G401 (cell line): ENCODE measurements around the gene SHE. TPM values are rescaled to one million over a fixed set of nuclear protein-coding genes. Genes with fewer than 3 reads are reported as not detected.

Source experiments
- DNase-seq: peaks from one replicate; pipeline ENCODE4 v3.0.0-alpha.2; 2015; ENCODE audit warnings: low spot score
- in situ Hi-C: cut with HindIII; loops from 2 replicates; pipeline ENCODE4 v1.10.0; 2016; ENCODE audit warnings: low sequenced_read_pairs, mixed read lengths
- total RNA-seq: library from RNA; depleted of rRNA; stranded (reverse); fragments of >200 nt; shearing (Covaris generic); gene quantifications from 2 replicates; pipeline ENCODE4 v1.2.3, GENCODE V29; 2014

Gene SHE
- total RNA-seq, 1 experiment from 2014 or later, result not detected

DNA sequence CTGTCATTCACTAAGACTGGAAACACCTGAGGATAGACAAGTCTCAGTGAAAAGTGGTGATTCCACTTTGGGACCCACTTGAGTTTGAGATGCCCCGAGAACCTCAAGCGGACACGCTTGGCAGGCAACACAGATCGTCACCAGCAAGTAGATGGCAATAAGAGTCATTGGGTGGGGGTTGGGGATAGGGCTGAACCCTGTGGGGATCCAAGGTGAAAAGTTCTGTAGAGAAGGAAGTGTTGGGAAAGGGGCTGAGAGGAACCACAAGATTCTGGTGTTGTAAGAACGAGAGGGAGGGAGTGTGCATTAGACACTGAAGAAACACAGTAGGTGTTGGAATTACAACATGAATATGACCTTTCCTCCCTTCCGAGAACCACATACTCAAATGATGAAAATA lies 45.6 kb downstream of the SHE start:
- in situ Hi-C loops, result no loop called here
- DNase-seq, result no peak

DNA sequence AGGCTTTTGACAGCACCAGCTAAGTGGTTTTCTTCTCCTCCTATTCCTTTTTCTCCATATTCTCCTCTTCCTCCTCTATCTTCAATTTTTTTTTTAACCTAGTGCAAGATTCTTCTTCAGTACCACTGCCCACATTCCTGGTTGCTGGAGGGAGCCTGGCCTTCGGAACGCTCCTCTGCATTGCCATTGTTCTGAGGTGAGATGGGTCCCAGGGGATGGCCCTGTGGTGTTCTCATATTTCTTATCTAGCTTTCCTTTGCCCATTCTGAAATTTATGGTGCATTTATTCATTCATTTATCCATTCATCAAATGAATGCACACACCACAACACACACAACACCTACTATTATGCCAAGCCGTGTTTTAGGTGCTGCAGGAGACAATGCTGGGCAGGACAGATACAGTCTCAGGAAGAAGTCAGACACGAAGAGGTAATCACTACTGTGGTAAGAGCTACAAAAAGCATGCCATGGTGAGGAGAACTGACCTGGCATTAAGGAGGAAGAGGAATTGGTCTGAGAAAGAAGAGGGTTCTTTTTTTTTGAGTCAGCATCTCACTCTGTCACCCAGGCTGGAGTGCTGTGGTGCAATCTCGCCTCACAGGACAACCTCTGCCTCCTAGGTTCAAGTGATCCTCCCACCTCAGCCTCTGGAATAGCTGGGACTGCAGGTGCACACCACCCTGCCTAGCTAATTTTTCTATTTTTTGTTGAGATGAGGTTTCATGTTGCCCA lies 47.7 kb downstream of the SHE start:
- DNase-seq, result no peak
- in situ Hi-C loops, result no loop called here

- in situ Hi-C loops, result no loop called here
These were observed 48.4 kb downstream of the SHE start for GRCh38 chr1:154453574-154454352.

GRCh38 chr1:154453161-154453560 lies 49.1 kb downstream of the SHE start:
- in situ Hi-C loops, result no loop called here
- DNase-seq, result no peak

More at GRCh38 chr1:154453574-154454352, 48.4 kb downstream of the SHE start:
- no peak for DNase-seq

DNA sequence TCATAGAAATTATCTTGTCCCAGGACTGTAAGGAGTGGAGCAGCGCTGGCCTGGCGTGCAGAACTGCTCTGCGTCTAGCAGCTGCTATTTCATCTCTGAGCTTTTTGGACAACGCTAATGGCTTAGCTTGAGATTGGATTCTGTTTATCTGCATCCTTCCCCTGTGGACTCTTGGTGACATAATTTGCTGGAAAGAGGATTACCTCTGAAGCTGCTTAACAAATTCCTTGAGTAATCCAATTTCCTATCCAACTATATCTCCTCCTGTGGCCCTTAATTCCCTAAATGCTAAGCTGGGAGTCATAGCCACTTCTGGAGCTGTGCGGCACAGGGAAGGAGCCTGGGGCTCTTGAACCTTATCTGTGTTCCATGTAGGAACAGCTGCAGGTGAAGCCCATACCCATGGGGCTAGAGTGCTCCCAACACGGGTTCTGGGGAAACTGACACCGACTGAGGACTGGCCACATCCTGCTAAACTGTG lies 53.8 kb downstream of the SHE start:
- no peak for DNase-seq
- in situ Hi-C loops, result no loop called here

GRCh38 chr1:154446789-154447188 lies 55.4 kb downstream of the SHE start:
- in situ Hi-C loops, result no loop called here
- DNase-seq, result no peak

GRCh38 chr1:154446292-154446691 lies 55.9 kb downstream of the SHE start:
- in situ Hi-C loops, result no loop called here
- DNase-seq, result no peak

- in situ Hi-C loops, result no loop called here
- no peak for DNase-seq
These were observed 57.2 kb downstream of the SHE start for GRCh38 chr1:154445040-154445472.

GRCh38 chr1:154443274-154444013 lies 58.8 kb downstream of the SHE start:
- DNase-seq, result no peak
- in situ Hi-C loops, result no loop called here

GRCh38 chr1:154442006-154442740 lies 60.0 kb downstream of the SHE start:
- DNase-seq, result no peak
- in situ Hi-C loops, result no loop called here

DNA sequence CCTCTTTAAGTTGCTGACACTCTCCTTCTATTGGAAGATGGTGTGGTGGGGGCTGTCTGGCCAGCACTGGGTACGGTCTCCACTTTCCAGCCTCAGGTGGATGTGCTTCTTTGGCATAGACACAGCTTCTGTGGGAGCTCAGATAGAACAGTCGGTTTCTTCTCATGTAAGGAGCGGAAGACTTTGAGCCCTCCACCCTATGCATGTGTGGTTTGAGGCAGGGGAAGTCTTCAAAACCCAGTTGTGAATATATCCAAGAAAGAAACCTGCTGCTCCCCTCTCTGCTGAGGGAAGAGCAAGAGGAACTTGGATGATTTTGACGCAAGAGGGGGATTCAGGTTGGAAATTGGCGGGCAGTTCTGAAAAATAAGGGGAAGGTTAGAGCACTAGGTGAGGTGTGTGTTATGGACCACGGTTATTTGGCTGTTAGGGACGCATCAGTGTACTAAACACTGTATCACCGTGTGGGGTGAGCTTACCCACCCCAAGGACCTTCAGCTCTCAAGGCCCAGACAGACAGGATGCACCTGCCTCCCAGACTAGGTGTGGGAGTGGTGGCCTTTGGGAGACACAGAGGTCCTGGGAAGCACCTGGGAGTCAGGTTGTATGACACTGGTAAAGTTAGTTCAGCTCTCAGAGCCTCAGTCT lies 60.8 kb downstream of the SHE start:
- in situ Hi-C loops, result no loop called here
- no peak for DNase-seq

- in situ Hi-C loops, result no loop called here
- DNase-seq, result no peak
These were observed 62.0 kb downstream of the SHE start for GRCh38 chr1:154440036-154440804.

- in situ Hi-C loops, result no loop called here
- no peak for DNase-seq
These were observed 65.8 kb downstream of the SHE start for GRCh38 chr1:154436433-154436832.

GRCh38 chr1:154435599-154436200 lies 66.5 kb downstream of the SHE start:
- no peak for DNase-seq
- in situ Hi-C loops, result no loop called here

DNA sequence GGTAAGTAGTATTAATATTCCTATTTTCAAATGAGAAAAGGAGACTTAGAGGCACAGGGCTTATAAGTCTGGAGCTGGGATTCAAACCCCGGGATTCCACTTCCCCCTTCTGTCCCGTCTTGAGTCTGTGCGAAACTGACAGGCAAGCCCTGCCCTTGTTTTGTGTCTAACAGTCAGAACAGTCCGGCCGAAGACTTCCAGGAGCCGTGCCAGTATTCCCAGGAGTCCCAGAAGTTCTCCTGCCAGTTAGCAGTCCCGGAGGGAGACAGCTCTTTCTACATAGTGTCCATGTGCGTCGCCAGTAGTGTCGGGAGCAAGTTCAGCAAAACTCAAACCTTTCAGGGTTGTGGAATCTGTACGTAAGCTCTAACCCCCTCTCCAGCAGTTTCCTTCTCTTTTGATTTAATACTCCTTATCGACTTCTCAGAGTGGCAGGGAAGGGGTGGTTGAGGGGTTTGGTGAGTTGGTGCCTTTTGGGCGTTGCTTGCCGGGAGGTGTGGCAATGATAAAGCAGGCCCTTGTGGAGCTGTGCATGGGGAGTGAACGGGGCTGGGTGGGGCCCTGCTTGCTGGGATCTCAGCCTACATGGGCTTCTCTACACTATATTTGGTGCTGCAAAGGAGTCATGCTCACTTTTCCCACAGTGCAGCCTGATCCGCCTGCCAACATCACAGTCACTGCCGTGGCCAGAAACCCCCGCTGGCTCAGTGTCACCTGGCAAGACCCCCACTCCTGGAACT lies 67.7 kb downstream of the SHE start:
- peak; percentile 23 for DNase-seq
- in situ Hi-C loops, result no loop called here

DNA sequence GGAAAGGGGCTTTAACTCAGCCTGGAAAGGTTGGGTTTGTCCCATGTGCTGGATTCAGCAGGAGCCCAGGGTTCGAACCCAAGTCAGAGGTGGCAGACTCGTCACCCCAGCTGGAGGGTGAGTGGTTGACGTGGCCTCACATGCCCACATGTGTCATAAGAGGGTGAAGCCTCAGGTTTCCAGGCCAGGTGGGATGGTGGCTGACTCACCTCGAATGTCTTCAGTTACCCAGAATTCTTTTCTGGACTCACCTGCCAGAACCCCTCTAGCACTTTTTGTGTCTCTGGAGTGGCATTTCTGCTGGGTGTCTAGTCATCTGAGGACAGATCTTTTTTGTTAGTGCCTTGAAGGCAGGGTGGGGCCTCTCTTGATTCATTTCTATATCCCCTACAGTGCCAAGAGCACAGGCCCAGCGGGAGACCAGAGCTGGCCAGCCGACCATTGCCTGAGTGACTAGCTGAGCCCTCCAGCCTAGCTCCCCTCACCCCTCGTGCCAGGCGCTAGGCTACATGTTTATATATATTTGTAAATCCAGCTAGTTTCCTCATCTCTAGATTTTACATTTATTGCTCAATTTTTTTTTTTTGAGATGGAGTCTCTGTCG lies 68.9 kb downstream of the SHE start:
- DNase-seq, result no peak
- in situ Hi-C loops, result no loop called here
